HG03460 (cell line): Measurements from ENCODE around the gene DLK1.

ENCODE experiments used
- ATAC-seq: cut with Tn5 transposase; IDR thresholded peaks from one replicate; pipeline ENCODE4 v1.9.1; 2021; ENCODE audit not compliant: unreplicated experiment

Gene DLK1

DNA sequence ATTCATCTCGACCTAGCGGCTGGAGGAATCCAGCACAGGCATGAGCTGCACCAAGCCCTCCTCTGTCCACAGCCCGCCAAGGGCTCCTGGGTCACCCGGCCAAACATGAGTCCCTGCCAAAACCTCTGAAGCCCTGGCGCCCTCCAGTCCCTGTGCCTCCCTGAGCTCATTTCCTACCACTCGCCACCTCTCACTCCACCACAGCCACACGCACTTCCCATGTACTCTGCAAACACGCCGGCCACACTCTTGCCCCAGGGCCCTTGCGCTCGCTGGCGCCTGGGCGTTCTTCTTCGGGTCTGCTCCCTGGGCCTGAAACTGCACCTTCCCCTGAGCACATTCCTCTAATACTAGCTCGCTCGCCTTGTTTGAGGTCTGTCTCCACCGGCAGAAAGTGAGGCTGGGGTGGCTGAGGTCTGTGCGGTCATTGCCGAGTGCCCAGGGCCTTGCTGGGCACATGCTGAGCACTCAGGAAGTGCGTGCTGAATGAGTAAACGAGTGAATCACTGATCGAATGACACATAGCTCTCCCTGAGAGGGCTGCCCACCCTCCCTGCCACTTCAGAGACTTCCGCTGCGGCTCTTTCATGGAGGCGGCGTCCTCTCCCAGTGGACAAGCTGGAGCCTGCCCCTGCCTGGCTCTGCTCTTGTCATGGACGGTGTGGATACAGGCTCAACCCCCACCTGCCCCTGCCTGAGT lies 33.7 kb upstream of the DLK1 start:
- no peak for ATAC-seq

DNA sequence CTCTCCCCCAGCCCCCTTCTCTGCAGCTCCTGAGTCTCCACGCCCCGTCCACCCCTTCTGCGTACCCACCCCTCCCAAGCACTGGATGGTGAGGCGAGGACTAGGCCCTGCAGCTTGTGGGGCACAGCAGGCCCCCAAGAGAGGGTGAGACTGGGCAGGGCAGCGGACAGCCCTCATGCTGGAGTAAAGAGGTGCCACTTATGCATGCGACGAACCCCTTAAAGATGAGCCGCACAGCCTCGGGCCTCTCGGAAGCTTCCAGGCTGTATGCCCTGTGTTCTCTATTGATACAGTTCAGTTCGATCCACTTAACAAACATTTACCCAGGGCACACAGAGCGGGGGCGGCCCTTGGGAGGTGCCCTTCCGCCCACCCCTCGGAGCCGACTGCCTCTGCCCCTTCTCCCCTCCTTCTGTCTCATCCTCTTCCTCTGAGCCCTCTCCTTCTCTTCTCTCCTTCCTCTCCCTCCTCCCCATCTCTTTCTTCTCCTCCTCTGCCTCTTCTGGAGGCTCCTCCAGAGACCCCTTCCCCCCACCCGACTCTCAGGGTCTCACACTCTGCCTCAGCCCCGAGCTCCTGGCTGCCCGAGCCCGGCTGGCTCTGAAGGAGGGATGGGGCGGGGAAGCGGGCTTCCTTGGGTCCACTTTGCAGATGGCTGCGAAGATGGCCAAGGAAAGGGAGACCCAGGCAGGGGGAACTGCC lies 32.7 kb upstream of the DLK1 start:
- ATAC-seq: no peak

DNA sequence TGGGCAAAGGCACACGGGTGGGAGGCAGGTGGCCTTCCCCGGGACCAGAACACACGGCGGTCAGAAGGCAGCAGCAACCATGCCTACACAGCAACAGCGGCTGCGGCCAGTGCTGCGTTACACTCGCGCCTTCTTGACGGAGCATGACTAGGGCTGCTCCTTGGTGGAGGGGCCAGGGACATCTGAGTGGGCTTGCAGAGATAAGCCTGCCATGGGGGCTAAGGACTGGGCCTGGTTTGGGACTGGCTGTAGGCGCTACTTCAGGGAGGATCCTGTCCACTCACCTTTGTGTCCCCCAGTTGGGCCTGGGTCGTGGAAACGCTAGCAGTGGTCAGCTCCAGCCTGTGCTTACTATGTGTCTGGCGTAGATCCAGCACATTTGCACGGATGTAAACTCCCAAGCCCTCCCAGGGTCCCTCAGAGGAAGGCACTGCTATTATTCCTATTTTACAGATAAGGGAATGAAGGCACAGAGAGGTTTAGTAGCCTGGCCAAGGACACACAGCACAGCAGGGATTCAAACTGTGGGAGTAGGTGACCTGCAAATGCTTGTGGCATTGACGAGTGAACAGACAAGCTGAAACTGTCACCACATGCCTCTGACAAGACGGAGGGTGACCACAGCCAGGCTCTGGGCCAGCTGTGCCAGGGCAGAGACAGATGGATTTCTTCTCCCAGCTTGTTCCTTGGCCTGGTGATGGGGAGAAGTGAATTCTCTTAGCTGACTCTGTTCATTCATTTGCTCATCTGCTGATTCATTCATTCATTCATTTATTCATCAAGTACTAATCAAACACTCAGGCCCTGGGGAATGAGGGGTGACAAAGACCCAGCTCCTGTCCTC lies 31.9 kb upstream of the DLK1 start:
- ATAC-seq: no peak

DNA sequence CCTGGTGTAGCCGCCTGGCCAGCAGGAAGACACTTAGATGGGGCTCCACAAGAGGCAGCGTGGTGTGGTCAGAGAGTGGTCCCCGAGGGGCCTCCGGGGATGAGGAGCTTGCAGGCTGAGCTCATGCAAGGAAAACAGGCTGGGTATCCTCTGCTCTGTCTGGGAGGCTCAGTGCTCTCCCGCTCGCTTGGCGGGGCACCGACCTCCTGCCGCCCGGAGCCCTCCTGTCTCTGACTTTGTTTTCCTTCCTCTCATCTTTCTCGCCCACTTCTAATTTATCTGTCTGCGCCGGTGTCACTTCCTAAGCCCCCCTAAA lies 31.3 kb upstream of the DLK1 start:
- ATAC-seq: no peak

DNA sequence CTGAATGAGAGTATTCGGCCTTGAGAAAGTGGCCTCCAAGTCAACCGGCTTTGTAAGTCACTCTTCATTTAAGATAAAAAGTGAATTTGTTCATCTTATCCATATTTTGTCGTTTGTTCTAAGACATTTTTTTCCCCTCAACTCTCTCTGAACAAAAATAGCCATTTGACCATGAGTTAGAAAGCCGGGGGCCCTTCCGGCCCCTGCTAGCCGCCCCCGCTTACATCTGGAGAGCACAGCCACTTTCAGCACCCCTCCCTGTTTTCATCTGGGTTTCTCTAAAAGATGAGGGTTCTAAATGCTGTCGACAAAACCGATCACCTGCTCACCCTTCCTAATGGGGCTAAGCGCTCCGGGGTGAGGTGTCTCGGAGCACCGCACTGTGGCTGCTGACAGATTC lies 30.7 kb upstream of the DLK1 start:
- no peak for ATAC-seq

DNA sequence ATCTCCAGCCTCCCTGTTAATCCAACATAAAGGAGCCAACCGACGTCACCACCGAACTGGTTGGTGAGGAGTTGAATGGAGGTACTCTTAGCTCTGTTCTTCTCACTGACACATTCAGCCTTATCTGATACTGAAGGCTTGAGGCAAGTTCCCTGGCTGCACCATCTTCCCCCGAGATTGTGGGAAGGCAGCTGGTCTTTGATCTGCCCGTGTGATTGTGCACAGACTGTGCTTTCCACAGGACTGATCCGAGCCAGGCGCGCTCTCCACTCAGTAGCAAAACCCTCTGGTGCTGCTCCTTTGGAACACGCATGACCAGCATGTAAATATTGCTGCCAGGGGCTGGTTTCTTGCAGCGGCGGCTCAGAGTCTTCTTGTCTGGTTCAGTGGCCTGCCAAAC lies 30.1 kb upstream of the DLK1 start:
- no peak for ATAC-seq

DNA sequence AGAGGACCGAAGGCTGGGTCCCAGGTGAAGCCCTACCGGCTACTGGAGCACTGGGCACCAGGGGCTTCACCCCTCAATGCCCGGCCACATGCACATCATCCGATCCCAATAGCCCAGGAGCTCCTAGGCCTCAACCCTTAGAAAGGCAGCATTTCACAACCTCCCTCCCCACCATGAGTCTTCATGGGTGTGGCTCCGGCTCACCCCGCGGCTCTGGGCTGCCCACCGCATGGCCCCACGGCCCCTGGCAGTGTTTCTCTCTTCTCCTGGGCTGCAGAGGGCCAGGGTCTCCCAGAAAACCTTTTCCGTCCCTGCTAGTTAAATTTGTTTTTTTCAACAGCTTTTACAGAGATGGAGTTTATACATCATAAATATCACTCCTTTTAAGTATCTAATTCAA lies 28.6 kb upstream of the DLK1 start:
- no peak for ATAC-seq

DNA sequence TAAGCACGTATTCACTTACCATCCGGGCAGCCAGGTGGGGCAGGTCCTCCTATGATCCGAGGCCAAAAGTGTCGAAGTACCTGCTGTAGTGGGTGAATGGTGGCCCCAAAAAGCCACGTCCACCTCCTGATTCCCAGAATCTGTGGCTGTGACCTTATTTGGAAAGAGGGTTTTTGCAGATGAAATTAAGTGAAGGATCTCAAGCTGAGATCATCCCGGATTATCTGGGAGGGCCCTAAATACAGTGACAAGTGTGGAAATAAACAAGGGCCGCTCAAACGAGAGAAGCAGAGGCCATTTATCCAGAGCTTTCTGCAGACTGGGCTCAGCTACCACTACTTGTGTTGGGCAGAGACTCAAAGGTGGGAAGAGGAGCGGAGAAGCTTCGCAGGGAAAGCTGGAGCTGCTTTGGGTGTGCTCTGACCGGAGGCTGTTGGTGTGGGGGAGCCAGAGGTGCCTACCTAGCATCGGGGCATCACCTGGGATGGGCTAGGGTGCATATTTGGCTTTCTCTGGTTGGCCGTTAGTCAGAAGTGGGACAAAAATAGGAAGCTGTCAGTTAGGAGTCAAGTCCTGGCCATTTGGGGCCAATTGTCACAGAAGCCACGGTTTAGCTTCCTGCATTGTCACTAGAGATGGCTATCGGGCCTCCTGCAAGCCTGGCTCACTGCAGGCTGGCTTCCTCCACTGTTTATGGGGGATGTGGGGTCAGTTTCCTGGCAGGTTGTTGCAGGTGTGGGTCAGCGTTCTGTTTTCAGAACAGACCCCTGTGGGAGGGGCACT lies 27.8 kb upstream of the DLK1 start:
- no peak for ATAC-seq

DNA sequence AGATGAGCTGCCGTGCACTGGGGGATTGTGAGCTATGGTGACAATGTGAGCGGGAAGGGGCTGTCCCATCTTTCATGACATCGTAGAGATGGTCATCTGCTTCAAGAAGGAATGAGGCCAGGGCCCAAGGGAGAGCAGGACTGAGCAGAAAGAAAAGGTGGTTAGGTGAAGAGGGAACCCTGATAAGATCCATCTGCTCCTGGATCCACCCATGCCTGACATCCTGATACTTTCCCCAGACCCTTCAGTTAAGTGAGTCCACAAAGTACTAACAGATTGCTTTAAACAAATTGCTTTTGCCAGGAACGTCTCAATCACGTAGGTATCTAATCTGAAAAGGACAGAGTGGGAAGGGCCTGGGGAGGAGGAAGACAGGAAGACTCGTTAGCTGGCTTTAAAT lies 25.4 kb upstream of the DLK1 start:
- no peak for ATAC-seq

DNA sequence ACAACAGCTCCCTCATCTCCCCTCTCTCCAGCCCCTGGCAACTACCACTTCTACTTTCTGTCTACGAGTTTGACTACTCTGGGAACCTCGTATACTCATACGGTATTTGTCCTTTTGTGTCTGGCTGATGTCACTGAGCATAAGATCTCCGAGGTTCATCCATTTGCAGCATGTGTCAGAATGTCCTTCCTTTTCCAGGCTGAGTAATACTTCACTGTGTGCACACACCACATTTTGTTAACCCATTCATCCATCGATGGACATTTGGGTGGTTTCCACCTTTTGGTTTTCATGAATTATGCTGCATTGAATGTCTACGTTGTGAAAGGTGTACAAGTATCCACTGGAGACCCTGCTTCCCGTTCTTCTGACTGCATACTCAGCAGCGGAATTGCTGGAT lies 24.1 kb upstream of the DLK1 start:
- no peak for ATAC-seq

DNA sequence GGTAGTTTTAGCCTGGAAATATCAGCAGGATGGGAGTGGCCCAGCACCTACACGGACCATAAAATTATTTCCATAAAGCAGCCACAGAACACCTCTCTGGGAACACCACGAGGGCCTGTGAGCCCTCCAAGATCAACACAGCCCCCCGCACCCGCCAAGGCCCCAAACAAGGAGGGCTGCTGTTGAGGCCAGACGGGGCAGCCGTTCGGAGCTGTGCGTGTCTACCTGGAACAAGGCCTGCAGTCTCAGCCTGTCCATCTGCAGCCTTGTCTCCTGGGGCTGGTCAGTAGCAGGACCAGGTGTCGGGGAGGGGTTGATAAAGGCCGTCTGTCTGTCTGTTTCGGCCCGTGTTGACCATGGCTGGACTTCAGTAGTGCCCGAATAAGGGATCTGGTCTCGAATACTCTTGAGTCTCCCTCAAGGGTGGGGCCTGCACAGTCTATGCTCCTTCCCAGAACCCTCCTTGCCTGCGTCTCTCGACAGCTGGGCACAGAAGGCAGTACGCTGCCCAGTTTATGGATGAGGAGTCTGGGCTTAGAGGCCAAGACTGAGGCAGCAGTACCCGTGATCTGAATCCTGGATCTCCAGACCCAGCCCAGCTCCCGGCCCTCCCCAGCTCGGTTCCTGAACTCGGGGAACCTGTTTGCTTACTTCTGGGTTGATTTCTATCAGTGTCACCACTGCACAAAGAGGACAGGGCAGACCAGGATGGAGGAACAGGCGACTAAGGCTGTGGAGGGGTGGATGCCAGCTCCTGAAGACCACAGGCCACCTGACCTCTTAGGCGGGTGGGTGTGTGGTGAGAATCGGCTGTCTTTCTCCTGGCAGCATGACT lies 23.1 kb upstream of the DLK1 start:
- no peak for ATAC-seq

DNA sequence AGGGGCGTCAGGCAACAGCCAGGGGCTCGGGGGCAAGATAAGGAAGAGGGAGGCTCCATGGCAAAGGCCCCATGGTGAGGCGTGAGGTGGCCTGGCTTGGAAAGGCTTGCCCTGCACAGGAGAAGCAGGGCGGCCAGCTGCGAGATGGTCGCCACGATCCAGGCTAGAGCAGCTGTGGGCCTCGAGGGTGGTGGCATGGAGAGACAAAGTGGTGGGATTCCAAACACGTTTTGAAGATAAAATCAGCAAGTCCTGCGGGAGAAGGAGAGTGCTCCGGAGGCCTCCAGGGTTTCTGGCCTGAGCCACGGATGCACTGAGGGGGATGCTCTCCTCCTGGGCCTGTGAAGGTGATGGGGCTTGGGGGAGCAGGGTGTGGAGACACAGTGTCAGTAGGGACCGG lies 20.5 kb upstream of the DLK1 start:
- no peak for ATAC-seq

DNA sequence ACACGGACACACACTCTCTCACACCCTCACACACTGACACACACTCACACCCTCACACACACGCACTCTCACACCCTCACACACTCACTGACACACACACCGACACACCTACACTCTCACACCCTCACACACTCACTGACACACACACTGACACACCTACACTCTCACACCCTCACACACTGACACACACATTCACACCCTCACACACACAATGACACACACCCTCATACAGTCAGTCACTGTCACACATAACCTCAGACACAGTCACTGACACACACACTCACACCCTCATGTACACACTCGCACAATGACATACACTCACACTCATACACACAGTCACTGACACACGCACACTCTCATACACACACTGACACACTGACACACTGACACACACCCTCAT lies 19.8 kb upstream of the DLK1 start:
- ATAC-seq: no peak

DNA sequence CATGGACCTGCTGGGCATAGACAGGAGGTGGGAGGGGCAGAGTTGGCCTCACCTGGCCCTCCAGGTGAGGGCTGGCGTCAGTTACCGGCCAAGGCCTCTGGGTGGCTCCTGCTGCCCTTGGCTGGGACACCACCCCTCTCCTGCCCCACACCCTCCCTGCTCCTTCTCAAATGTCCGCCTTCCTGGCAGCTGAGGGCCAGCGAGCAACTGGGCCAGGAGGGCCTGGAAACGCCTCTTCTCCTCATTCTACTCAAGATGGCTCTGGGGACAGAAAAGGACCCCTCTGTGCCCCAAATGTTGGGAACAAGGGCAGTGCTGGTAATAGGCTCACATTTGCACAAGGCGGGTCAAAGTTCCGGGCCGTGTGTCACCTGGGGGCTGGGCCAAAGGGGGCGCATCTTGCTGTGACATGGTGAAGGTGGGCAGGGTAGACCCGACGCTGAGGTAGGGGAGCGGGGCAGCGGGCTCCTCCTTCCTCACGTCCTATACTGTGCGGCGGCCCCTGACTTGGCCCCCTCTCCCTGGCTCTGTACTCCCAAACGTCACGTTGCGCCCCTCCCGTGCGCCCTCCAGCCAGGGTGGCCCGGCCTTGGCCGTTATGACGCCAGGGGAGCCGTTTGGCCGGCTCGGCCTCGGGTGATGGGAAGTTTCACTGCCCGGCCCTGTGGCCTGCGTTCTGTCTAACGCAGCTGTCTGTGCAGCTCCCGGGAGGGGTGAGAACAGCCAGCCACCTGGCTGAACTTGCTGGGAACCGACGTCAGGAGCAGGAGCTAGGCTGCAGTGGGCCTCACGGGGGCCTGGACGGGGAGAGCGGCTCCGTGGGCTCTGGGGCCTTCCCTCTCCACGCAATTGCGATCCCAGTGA lies 18.0 kb upstream of the DLK1 start:
- ATAC-seq: no peak

DNA sequence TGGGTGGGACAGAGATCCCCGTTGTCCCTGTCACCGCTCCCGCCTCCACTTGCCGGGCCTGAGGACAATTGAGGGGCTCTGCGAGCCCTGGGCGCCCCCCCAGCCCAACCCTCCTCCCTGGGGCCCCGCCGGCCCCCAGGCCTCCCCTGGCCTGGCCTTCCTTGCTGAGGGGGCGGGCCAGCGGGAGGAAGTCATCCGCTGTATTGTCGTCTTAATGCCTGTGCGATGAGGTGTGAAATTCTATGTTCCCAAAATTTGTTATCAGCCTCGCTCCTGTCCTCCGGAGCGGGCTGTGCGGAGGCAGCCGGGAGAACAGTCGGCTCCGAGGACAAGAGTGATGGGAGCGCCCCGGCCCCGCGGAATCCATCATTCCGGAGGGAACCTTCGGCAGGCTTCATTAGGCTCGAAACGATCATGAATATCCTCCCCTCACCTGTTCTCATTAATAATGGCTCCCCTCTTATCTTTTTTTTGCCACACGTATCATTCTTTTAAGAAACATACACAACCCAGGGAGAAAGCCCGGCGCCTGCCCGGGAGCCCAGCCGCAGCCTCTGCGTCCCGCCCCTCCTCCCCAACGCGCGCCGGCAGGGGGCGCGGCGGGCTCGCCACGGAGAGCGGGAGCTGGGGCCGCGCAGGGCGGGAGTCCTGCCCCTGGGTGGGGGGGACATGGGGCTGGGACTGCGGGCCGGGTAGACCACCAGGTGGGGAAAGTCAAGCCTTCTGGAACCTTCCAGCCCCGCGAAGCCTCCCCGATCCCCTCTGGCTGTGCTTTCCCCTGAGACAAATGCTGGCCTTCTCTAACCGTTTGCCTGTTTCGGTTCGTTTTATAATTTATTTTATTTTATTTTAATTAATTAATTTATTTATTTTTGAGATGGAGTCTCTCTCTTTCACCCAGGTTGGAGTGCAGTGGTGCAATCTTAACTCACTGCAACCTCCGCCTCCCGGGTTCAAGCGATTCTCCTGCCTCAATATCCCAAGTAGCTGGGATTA lies 17.1 kb upstream of the DLK1 start:
- ATAC-seq: no peak

DNA sequence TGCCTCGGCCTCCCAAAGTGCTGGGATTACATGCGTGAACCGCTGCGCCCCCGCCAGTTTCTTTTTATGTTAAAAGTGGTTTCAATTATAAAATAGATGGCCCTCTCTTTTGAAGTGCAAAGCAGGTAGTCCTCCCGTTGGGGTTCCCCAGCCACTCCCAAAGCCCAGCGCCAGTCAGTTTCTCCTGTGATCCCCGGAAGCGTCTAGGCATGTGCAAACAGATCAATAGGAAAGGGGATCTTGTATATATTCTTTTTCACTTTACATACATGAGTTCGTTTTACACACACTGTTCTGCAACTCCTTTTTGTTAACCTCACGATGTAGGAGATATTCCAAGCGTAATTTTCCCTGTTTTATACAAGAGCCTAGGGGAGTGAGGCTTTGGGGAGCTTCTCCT lies 16.3 kb upstream of the DLK1 start:
- ATAC-seq: no peak

DNA sequence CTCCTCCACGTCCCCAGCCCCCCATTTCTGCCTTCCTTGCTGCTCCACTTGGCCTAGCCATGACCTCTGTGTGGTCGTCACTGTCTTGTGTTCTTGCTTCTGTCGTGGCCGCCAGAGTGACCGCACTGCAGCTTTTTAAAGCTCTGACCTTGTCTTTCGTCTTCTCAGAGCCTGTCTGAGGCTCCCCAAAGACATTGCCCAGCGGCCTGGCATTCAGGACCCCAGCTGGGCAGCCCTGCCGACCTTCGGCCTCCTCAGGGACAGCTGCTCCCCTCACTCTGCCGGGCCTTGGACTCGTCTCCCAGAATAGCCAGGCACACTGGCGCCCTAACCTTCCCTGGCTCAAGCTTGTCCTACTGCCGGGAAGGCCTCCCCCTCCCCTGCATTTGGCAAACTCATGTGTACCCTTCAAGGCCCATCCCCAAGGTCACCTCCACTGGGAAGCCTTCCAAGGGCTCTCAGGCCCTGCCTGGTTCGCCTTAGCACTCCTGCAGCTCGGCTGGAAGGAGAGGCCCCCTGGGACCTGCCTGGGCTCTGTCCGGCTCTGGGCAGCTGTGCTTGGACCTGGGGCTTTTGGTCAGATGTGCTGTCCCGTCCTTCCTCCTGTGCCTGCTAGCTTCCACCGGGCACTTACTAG lies 15.7 kb upstream of the DLK1 start:
- no peak for ATAC-seq

DNA sequence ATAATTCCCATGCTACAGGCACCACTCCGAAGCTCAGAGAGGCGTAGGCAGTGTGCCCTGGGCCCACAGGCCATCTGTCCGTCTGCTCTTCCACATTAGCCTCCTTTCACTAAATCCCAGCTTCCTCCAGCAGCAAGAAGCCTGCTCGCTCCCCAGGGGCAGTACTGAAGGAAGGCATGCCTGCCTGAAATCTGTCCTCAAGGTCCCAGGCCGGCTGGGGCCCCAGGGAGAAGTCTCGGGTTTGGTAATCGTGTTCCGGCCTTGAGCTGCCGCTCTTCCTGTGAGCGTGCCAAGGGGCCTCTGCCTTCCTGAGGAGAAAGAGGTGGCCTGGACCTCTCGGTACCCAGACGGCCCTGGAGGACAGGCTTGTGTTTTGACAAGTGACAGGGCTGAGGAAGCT lies 15.2 kb upstream of the DLK1 start:
- ATAC-seq: no peak
